ENCODE results near the gene KDM4C. TPM values are rescaled to one million over a fixed set of nuclear protein-coding genes. Genes with fewer than 3 reads are reported as not detected.

Gene KDM4C
- total and polyA plus RNA-seq, 2 experiments from 2014 or later: 14.3 to 20.6 TPM

DNA sequence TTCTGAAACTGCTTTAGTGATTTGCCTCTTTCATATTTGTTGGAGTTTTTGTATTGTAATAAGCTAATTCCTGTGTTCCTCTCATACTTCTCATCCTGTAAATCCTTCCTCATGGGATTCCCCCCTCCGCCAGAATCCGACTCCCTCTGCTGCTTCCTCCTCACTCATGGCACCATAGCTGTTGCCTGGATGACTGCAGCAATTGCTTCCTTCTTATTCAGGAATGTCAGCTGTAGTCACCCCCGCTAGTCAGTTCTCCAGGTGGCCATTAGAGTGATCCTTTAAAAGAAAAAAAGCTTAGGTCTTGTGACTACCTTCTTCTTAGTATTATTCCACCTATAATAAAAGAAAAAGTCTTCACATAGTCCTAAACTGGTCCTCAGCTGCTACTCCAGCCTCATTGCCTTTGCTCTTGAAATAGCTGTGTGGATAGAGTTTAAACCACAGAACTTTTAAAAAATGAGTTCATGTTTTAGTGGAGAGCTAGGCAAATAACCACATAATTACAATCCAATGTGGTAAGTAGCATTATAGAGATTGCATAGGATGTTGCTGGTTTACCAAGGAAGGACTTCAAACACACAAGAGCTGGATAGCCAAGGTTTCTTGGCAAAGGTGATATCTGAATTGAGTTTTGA lies 227.3 kb downstream of the KDM4C start:
- no peak for DNase-seq

DNA sequence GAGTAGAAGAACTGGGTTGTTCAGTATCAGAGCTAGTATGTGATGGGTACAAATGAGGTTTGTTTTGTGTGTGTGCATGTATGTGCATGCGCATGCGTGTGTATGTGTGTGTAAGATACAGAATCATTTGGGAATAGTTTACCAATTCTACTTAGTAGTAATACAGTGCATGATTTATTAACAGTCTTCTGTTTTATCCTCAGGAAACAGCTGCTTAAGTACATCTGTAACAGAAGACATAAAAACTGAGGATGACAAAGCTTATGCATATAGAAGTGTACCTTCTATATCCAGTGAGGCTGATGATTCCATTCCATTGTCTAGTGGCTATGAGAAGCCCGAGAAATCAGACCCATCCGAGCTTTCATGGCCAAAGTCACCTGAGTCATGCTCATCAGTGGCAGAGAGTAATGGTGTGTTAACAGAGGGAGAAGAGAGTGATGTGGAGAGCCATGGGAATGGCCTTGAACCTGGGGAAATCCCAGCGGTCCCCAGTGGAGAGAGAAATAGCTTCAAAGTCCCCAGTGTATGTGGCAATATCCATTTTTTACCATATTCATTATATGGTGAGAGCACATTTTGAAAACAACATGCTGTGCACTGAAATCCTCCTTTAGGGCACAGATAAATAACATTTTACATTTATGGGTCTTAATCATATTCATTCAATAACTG lies 228.5 kb downstream of the KDM4C start:
- TF ChIP-seq EZH2 (IDR thresholded peaks at IDR 0.05; ENCODE audit: insufficient read depth, poor library complexity, severe bottlenecking) (no peak), EZH2phosphoT487 (IDR thresholded peaks at IDR 0.05; ENCODE audit: insufficient read depth, low read depth) (no peak)
- H3K4me3 ChIP-seq: no peak overlapping the region
- H3K79me2 ChIP-seq (ENCODE audit: insufficient read depth): no peaks in the 10 kb centered on the region
- no peaks in the 10 kb centered on the region for H3F3A ChIP-seq (ENCODE audit: insufficient read depth)
- H3K36me3 ChIP-seq (ENCODE audit: low read depth): peaks cover 16% of the 10 kb centered on the region; the same call in 1 of the 2 replicates
- no peaks in the 10 kb centered on the region for H3K27me3 ChIP-seq (replicated peaks; ENCODE audit: insufficient read depth)
- 77 to 78% methylated on average over 5 of the region's 5 CpGs for WGBS, 2 experiments (ENCODE audit: low coverage in 1 of 2, low lambda C conversion rate in 2 of 2, missing lambda C conversion rate in 2 of 2)
- no peak for DNase-seq
- in situ Hi-C loops (cut with MboI): no loop called here
- no peak overlapping the region for H3K27ac ChIP-seq
- no peaks in the 10 kb centered on the region for H4K20me1 ChIP-seq (ENCODE audit: insufficient read depth)
- no peaks in the 10 kb centered on the region for H3K9me2 ChIP-seq (ENCODE audit: insufficient read depth)
- H3K9me3 ChIP-seq (ENCODE audit: low read depth): no peaks in the 10 kb centered on the region
- H3K4me1 ChIP-seq (ENCODE audit: insufficient read depth): no peaks in the 10 kb centered on the region
- H3K4me2 ChIP-seq (ENCODE audit: unreplicated experiment): no peak overlapping the region
- no peak overlapping the region for H2AFZ ChIP-seq
- no peak overlapping the region for H3K9ac ChIP-seq

More for the DNA sequence above, 227.3 kb downstream of the KDM4C start:
- Histone ChIP-seq H3K4me3 (no peak overlapping the region), H2AFZ (no peak overlapping the region), H3K36me3 (ENCODE audit: low read depth) (peaks cover 16% of the 10 kb centered on the region; the same call in 1 of the 2 replicates), H3K9ac (no peak overlapping the region), H3K27me3 (replicated peaks; ENCODE audit: insufficient read depth) (no peaks in the 10 kb centered on the region), H3K79me2 (ENCODE audit: insufficient read depth) (no peaks in the 10 kb centered on the region), H3K9me2 (ENCODE audit: insufficient read depth) (no peaks in the 10 kb centered on the region), H3K4me1 (ENCODE audit: insufficient read depth) (no peaks in the 10 kb centered on the region), H3K27ac (no peak overlapping the region), H3F3A (ENCODE audit: insufficient read depth) (no peaks in the 10 kb centered on the region), H3K4me2 (ENCODE audit: unreplicated experiment) (no peak overlapping the region), H4K20me1 (ENCODE audit: insufficient read depth) (no peaks in the 10 kb centered on the region), H3K9me3 (ENCODE audit: low read depth) (no peaks in the 10 kb centered on the region)
- in situ Hi-C loops (cut with MboI): no loop called here
- TF ChIP-seq EZH2 (IDR thresholded peaks at IDR 0.05; ENCODE audit: insufficient read depth, poor library complexity, severe bottlenecking): no peak
- no peak for TF ChIP-seq EZH2phosphoT487 (IDR thresholded peaks at IDR 0.05; ENCODE audit: insufficient read depth, low read depth)
- 88 to 90% methylated on average over 3 of the region's 3 CpGs for WGBS, 2 experiments (ENCODE audit: low coverage in 1 of 2, low lambda C conversion rate in 2 of 2, missing lambda C conversion rate in 2 of 2)

DNA sequence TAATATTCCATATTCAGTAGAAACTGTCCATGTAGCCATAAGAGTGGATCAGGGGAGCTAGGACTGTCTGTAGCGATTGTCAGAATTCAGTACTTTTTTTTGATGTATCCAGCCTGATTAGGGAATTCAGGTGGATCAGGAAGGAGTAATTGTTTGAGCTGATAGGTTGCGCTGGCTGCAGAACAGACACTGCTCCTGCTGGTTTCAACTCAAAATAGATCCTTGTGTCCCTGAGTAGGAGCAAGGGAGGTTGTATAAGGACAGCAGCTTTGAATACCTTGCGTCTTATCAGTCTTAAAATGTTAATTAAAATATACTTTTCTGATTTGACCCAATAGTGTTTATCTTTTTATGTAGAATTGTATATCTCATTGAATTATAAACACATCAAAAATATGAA lies 229.6 kb downstream of the KDM4C start:
- no peaks in the 10 kb centered on the region for H3K27me3 ChIP-seq (replicated peaks; ENCODE audit: insufficient read depth)

DNA sequence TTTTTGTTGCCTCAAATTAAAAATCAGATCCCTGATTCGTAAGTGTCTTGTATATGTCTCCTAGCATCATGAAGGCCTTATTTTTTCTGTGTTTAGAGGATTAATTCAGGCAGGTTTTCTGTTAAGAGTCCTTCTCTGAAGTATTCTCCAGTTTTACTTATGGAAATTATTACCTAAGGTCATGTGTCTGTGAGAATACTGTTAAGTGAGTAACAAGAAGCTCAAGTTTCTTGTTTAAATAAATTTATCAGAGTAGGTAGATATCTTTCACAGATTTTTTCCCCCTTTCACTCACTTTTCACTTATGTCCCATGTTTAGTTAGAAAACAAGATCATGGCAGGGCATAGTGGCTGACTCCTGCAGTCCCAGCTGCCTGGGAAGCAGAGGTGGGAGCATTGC lies 233.6 kb downstream of the KDM4C start:
- 100% methylated on average over 1 of the region's 1 CpG for WGBS, 2 experiments (ENCODE audit: low coverage in 1 of 2, low lambda C conversion rate in 2 of 2, missing lambda C conversion rate in 2 of 2)
- Histone ChIP-seq H3K79me2 (ENCODE audit: insufficient read depth) (no peaks in the 10 kb centered on the region), H2AFZ (no peak overlapping the region), H3K9ac (no peak overlapping the region), H3K4me3 (no peak overlapping the region), H3F3A (ENCODE audit: insufficient read depth) (no peaks in the 10 kb centered on the region), H3K4me2 (ENCODE audit: unreplicated experiment) (no peak overlapping the region), H3K9me3 (ENCODE audit: low read depth) (no peaks in the 10 kb centered on the region), H3K4me1 (ENCODE audit: insufficient read depth) (no peaks in the 10 kb centered on the region), H3K36me3 (ENCODE audit: low read depth) (peaks cover 3% of the 10 kb centered on the region), H3K9me2 (ENCODE audit: insufficient read depth) (no peaks in the 10 kb centered on the region), H3K27me3 (replicated peaks; ENCODE audit: insufficient read depth) (no peaks in the 10 kb centered on the region), H3K27ac (no peak overlapping the region), H4K20me1 (ENCODE audit: insufficient read depth) (no peaks in the 10 kb centered on the region)
- in situ Hi-C loops (cut with MboI): no loop called here
- TF ChIP-seq EZH2phosphoT487 (IDR thresholded peaks at IDR 0.05; ENCODE audit: insufficient read depth, low read depth) (no peak), EZH2 (IDR thresholded peaks at IDR 0.05; ENCODE audit: insufficient read depth, poor library complexity, severe bottlenecking) (no peak)
- DNase-seq: no peak

More for the DNA sequence above, 229.6 kb downstream of the KDM4C start:
- Histone ChIP-seq H3K9ac (no peak overlapping the region), H3F3A (ENCODE audit: insufficient read depth) (no peaks in the 10 kb centered on the region), H2AFZ (no peak overlapping the region), H3K4me3 (no peak overlapping the region), H3K27ac (no peak overlapping the region), H3K79me2 (ENCODE audit: insufficient read depth) (no peaks in the 10 kb centered on the region), H3K9me2 (ENCODE audit: insufficient read depth) (no peaks in the 10 kb centered on the region), H4K20me1 (ENCODE audit: insufficient read depth) (no peaks in the 10 kb centered on the region), H3K4me1 (ENCODE audit: insufficient read depth) (no peaks in the 10 kb centered on the region), H3K4me2 (ENCODE audit: unreplicated experiment) (no peak overlapping the region), H3K36me3 (ENCODE audit: low read depth) (peaks cover 16% of the 10 kb centered on the region; the same call in 1 of the 2 replicates), H3K9me3 (ENCODE audit: low read depth) (no peaks in the 10 kb centered on the region)
- no peak for TF ChIP-seq EZH2 (IDR thresholded peaks at IDR 0.05; ENCODE audit: insufficient read depth, poor library complexity, severe bottlenecking)
- no peak for TF ChIP-seq EZH2phosphoT487 (IDR thresholded peaks at IDR 0.05; ENCODE audit: insufficient read depth, low read depth)
- no peak for DNase-seq
- in situ Hi-C loops (cut with MboI): no loop called here
- 94 to 97% methylated on average over 3 of the region's 3 CpGs for WGBS, 2 experiments (ENCODE audit: low coverage in 1 of 2, low lambda C conversion rate in 2 of 2, missing lambda C conversion rate in 2 of 2)
